Neural progenitor cell (in vitro differentiated cells): ENCODE data around the gene ACKR2. TPM values are rescaled to one million over a fixed set of nuclear protein-coding genes. Genes with fewer than 3 reads are reported as not detected.

Experiments
- DNase-seq: peaks from one replicate; pipeline ENCODE4 v3.0.0-alpha.2; 2016; ENCODE audit warnings: low spot score
- H2AFZ ChIP-seq: fragments of 200-600 bp; sonication (generic); replicated peaks from 2 replicates; pipeline ENCODE4 v1.6.1; 2016; ENCODE audit warnings: antibody characterized with exemption
- H3F3A ChIP-seq: fragments of 200-600 bp; sonication (generic); 2 replicates; pipeline ENCODE4 v1.6.1; 2016; ENCODE audit warnings: antibody characterized with exemption, low read depth
- H3K27ac ChIP-seq: fragments of 200-600 bp; sonication (generic); 2 replicates; pipeline ENCODE4 v1.5.1; 2016; ENCODE audit warnings: mild to moderate bottlenecking
- H3K27me3 ChIP-seq: fragments of 200-600 bp; sonication (generic); 2 replicates; pipeline ENCODE4 v1.6.1; 2016; ENCODE audit warnings: mild to moderate bottlenecking, moderate library complexity
- H3K36me3 ChIP-seq: fragments of 200-600 bp; sonication (generic); 2 replicates; pipeline ENCODE4 v1.5.1; 2016
- H3K4me1 ChIP-seq: fragments of 200-600 bp; sonication (generic); 2 replicates; pipeline ENCODE4 v1.6.1; 2016; ENCODE audit warnings: mixed run types
- H3K4me2 ChIP-seq: fragments of 200-600 bp; sonication (generic); 2 replicates; pipeline ENCODE4 v1.6.1; 2016
- H3K4me3 ChIP-seq: fragments of 200-600 bp; sonication (generic); 2 replicates; pipeline ENCODE4 v1.5.1; 2016
- H3K79me2 ChIP-seq: fragments of 200-600 bp; sonication (generic); 2 replicates; pipeline ENCODE4 v1.6.1; 2016; ENCODE audit warnings: low read depth
- H3K9ac ChIP-seq: fragments of 200-600 bp; sonication (generic); 2 replicates; pipeline ENCODE4 v1.6.1; 2016
- H3K9me3 ChIP-seq: fragments of 200-600 bp; sonication (generic); 2 replicates; pipeline ENCODE4 v1.5.1; 2016; ENCODE audit warnings: low read depth
- H4K20me1 ChIP-seq: fragments of 200-600 bp; sonication (generic); 2 replicates; pipeline ENCODE4 v1.6.1; 2016; ENCODE audit warnings: low read depth
- H3K27ac Mint-ChIP-seq: 3 replicates; pipeline ENCODE4 v1.8.0; 2021; ENCODE audit warnings: mixed read lengths
- H3K27me3 Mint-ChIP-seq: 2 replicates; pipeline ENCODE4 v1.8.0; 2022; ENCODE audit warnings: low read depth, mild to moderate bottlenecking, inconsistent platforms, moderate library complexity, mixed read lengths; ENCODE audit not compliant: insufficient read depth
- H3K36me3 Mint-ChIP-seq: 3 replicates; pipeline ENCODE4 v1.8.0; 2021; ENCODE audit warnings: mixed read lengths
- H3K4me1 Mint-ChIP-seq: 3 replicates; pipeline ENCODE4 v1.8.0; 2021; ENCODE audit warnings: mixed read lengths
- H3K4me3 Mint-ChIP-seq: 3 replicates; pipeline ENCODE4 v1.8.0; 2021; ENCODE audit warnings: mild to moderate bottlenecking, moderate library complexity, mixed read lengths
- H3K9me3 Mint-ChIP-seq: 3 replicates; pipeline ENCODE4 v1.8.0; 2020; ENCODE audit warnings: mixed read lengths
- EZH2 ChIP-seq: fragments of 200-600 bp; sonication (generic); IDR thresholded peaks from 2 replicates; pipeline ENCODE4 v1.6.1; 2017; ENCODE audit warnings: antibody characterized with exemption, mild to moderate bottlenecking, moderate library complexity
- EZH2phosphoT487 ChIP-seq: fragments of 200-600 bp; sonication (generic); IDR thresholded peaks from 2 replicates; pipeline ENCODE4 v1.6.1; 2017; ENCODE audit warnings: antibody characterized with exemption
- total RNA-seq: library from RNA; depleted of rRNA; stranded (reverse); fragments of >200 nt; gene quantifications from 2 replicates; pipeline ENCODE4 v1.2.3, GENCODE V29; 2015; ENCODE audit warnings: low replicate concordance
- TF ChIP-seq, protein P1 (sequence below): fragments of 200-600 bp; sonication (generic); IDR thresholded peaks from 2 replicates; pipeline ENCODE4 v1.5.1; 2017; ENCODE audit warnings: antibody characterized with exemption, mild to moderate bottlenecking

The ACKR2 gene
- total RNA-seq, 1 donor from 2014 or later = not detected

- Histone ChIP-seq H3K4me1 (no peaks in the 10 kb centered on the region), H3K9me3 (no peaks in the 10 kb centered on the region), H2AFZ (no peak overlapping the region), H3K27me3 (no peaks in the 10 kb centered on the region), H3F3A (no peaks in the 10 kb centered on the region), H3K4me2 (no peak overlapping the region), H3K79me2 (no peaks in the 10 kb centered on the region), H3K9ac (no peak overlapping the region), H3K4me3 (no peak overlapping the region), H3K36me3 (no peaks in the 10 kb centered on the region), H3K27ac (no peak overlapping the region), H4K20me1 (no peaks in the 10 kb centered on the region)
- no peaks in the 10 kb centered on the region for H3K36me3 Mint-ChIP-seq
- peaks cover 4% of the 10 kb centered on the region for H3K27me3 Mint-ChIP-seq
- H3K9me3 Mint-ChIP-seq = no peaks in the 10 kb centered on the region
- no peak for DNase-seq
- no peak overlapping the region for H3K4me3 Mint-ChIP-seq
- H3K27ac Mint-ChIP-seq = no peak overlapping the region
- TF ChIP-seq EZH2 (no peak), EZH2phosphoT487 (no peak)
- TF ChIP-seq, protein P1, sequence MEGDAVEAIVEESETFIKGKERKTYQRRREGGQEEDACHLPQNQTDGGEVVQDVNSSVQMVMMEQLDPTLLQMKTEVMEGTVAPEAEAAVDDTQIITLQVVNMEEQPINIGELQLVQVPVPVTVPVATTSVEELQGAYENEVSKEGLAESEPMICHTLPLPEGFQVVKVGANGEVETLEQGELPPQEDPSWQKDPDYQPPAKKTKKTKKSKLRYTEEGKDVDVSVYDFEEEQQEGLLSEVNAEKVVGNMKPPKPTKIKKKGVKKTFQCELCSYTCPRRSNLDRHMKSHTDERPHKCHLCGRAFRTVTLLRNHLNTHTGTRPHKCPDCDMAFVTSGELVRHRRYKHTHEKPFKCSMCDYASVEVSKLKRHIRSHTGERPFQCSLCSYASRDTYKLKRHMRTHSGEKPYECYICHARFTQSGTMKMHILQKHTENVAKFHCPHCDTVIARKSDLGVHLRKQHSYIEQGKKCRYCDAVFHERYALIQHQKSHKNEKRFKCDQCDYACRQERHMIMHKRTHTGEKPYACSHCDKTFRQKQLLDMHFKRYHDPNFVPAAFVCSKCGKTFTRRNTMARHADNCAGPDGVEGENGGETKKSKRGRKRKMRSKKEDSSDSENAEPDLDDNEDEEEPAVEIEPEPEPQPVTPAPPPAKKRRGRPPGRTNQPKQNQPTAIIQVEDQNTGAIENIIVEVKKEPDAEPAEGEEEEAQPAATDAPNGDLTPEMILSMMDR = no peak
- no peaks in the 10 kb centered on the region for H3K4me1 Mint-ChIP-seq
These were observed 63.5 kb downstream of the ACKR2 start for GRCh38 chr3:42872718-42873117.

- no peak overlapping the region for H3K4me3 Mint-ChIP-seq
- DNase-seq = no peak
- H3K27ac ChIP-seq = no peak overlapping the region
- no peak overlapping the region for H3K9ac ChIP-seq
- H3K27ac Mint-ChIP-seq = no peak overlapping the region
- H3K79me2 ChIP-seq = no peaks in the 10 kb centered on the region
- no peaks in the 10 kb centered on the region for H3K36me3 Mint-ChIP-seq
- TF ChIP-seq, protein P1 = no peak
- TF ChIP-seq EZH2 (no peak), EZH2phosphoT487 (no peak)
- no peak overlapping the region for H3K4me2 ChIP-seq
- no peaks in the 10 kb centered on the region for H3K9me3 ChIP-seq
- no peaks in the 10 kb centered on the region for H3F3A ChIP-seq
- no peaks in the 10 kb centered on the region for H3K36me3 ChIP-seq
- H3K4me3 ChIP-seq = no peak overlapping the region
- no peaks in the 10 kb centered on the region for H3K27me3 ChIP-seq
- H2AFZ ChIP-seq = no peak overlapping the region
- no peaks in the 10 kb centered on the region for H4K20me1 ChIP-seq
- no peaks in the 10 kb centered on the region for H3K9me3 Mint-ChIP-seq
- no peaks in the 10 kb centered on the region for H3K4me1 Mint-ChIP-seq
- H3K4me1 ChIP-seq = no peaks in the 10 kb centered on the region
- peaks cover 4% of the 10 kb centered on the region for H3K27me3 Mint-ChIP-seq
These were observed 64.2 kb downstream of the ACKR2 start for GRCh38 chr3:42873221-42873982.

DNA sequence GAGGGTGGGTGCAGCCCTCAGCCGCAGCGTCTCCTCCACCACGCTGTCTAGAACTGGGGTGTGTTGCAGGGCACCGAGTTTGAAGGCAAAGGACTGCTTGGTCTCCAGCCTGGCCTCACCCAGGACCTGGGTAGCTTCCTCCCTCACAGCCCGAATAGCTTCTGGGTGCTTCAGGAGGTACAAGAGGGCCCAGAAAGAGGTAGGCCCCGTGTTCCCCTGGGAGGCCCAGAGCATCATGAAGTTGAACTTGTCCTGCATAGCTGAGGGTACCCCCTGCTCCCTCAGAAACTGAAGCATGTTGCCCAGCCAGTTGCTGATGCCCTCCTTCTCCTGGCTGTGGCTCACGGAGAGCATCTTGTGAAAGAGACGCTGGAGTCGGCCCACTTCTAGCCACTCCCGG is 65.5 kb downstream of the ACKR2 start:
- H4K20me1 ChIP-seq = no peaks in the 10 kb centered on the region
- no peak overlapping the region for H3K4me2 ChIP-seq
- Mint-ChIP-seq H3K4me1 (no peaks in the 10 kb centered on the region), H3K27me3 (peaks cover 6% of the 10 kb centered on the region), H3K36me3 (no peaks in the 10 kb centered on the region), H3K4me3 (no peak overlapping the region), H3K27ac (no peak overlapping the region), H3K9me3 (no peaks in the 10 kb centered on the region)
- no peak for DNase-seq
- H3K79me2 ChIP-seq = no peaks in the 10 kb centered on the region
- no peak overlapping the region for H3K9ac ChIP-seq
- H3K9me3 ChIP-seq = no peaks in the 10 kb centered on the region
- H3F3A ChIP-seq = no peaks in the 10 kb centered on the region
- H3K4me3 ChIP-seq = no peak overlapping the region
- H3K36me3 ChIP-seq = no peaks in the 10 kb centered on the region
- no peaks in the 10 kb centered on the region for H3K4me1 ChIP-seq
- H3K27ac ChIP-seq = no peak overlapping the region
- TF ChIP-seq EZH2phosphoT487 = no peak
- TF ChIP-seq EZH2 = no peak
- TF ChIP-seq, protein P1 = no peak
- H3K27me3 ChIP-seq = no peaks in the 10 kb centered on the region
- no peak overlapping the region for H2AFZ ChIP-seq
